Measurements from ENCODE around the gene DDB1. TPM values are rescaled to one million over a fixed set of nuclear protein-coding genes. Genes with fewer than 3 reads are reported as not detected.

The DDB1 gene
- total and polyA plus RNA-seq, 10 of the 15 experiments (the other 5 are each of a cell fraction or from before 2014, with no cell fraction given): 136 to 272 (median 216) TPM

- TF ChIP-seq, protein P1, sequence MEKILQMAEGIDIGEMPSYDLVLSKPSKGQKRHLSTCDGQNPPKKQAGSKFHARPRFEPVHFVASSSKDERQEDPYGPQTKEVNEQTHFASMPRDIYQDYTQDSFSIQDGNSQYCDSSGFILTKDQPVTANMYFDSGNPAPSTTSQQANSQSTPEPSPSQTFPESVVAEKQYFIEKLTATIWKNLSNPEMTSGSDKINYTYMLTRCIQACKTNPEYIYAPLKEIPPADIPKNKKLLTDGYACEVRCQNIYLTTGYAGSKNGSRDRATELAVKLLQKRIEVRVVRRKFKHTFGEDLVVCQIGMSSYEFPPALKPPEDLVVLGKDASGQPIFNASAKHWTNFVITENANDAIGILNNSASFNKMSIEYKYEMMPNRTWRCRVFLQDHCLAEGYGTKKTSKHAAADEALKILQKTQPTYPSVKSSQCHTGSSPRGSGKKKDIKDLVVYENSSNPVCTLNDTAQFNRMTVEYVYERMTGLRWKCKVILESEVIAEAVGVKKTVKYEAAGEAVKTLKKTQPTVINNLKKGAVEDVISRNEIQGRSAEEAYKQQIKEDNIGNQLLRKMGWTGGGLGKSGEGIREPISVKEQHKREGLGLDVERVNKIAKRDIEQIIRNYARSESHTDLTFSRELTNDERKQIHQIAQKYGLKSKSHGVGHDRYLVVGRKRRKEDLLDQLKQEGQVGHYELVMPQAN (conservative IDR thresholded peaks at IDR 0.05): peak; percentile 62; the same call in 1 of the 2 replicates
- TF ChIP-seq CHD2 (IDR thresholded peaks at IDR 0.05; ENCODE audit: borderline replicate concordance, low read depth, low read length) (peak; percentile 33; the same call in 1 of the 2 replicates), RAD21 (IDR thresholded peaks at IDR 0.05; ENCODE audit: insufficient read depth, low read depth, low read length) (no peak), POLR2A (IDR thresholded peaks at IDR 0.05; ENCODE audit: low read depth, low read length) (peak; percentile 94), TCF12 (IDR thresholded peaks at IDR 0.05; ENCODE audit: low read depth, low read length) (peak; percentile 87; the same call in 1 of the 2 replicates), YY1 (IDR thresholded peaks at IDR 0.05; ENCODE audit: low read depth, low read length) (peak; percentile 97), EGR1 (IDR thresholded peaks at IDR 0.05; ENCODE audit: borderline replicate concordance in 1 of 2, low read depth in 2 of 2, low read length in 2 of 2) (peak in 1 of 2 experiments; percentile 56; a peak in 2 of 3 replicates), RAD51 (IDR thresholded peaks at IDR 0.05) (no peak), HCFC1 (IDR thresholded peaks at IDR 0.05; ENCODE audit: low read length) (peak; percentile 69), PML (IDR thresholded peaks at IDR 0.05; ENCODE audit: low read length) (peak; percentile 94), NBN (IDR thresholded peaks at IDR 0.05) (peak; percentile 93), NFIC (IDR thresholded peaks at IDR 0.05; ENCODE audit: low read depth, low read length) (no peak; the same call in 1 of the 2 replicates), POLR2AphosphoS2 (IDR thresholded peaks at IDR 0.05; ENCODE audit: low read depth, low read length) (peak; percentile 95), BACH1 (IDR thresholded peaks at IDR 0.05; ENCODE audit: borderline replicate concordance) (0 out of 2 replicates have a peak, but pooled peaks have one; percentile 12), RELB (IDR thresholded peaks at IDR 0.05; ENCODE audit: low read depth) (peak; percentile 74; the same call in 1 of the 2 replicates), POLR2AphosphoS5 (IDR thresholded peaks at IDR 0.05; ENCODE audit: low read length) (peak; percentile 98)
- TF ChIP-seq, protein P2, sequence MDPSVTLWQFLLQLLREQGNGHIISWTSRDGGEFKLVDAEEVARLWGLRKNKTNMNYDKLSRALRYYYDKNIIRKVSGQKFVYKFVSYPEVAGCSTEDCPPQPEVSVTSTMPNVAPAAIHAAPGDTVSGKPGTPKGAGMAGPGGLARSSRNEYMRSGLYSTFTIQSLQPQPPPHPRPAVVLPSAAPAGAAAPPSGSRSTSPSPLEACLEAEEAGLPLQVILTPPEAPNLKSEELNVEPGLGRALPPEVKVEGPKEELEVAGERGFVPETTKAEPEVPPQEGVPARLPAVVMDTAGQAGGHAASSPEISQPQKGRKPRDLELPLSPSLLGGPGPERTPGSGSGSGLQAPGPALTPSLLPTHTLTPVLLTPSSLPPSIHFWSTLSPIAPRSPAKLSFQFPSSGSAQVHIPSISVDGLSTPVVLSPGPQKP (IDR thresholded peaks at IDR 0.05; ENCODE audit: low read depth, low read length): peak; percentile 86
These were observed 29.0 kb upstream of the DDB1 start, which contains the start of the genes CYB561A3 and TMEM138 (continued) for GRCh38 chr11:61361741-61362541.

Measured in GM12878 (cell line).